GM18508 (cell line): ENCODE results near the gene PIK3C2A.
"Not testable (repeated sequence)": the region's sequence is repeated elsewhere in the genome, so short reads cannot be mapped to it uniquely, and the experiment has no call there.

Experiments
- ATAC-seq: cut with Tn5 transposase; IDR thresholded peaks from one replicate; pipeline ENCODE4 v1.9.1; 2021; ENCODE audit warnings: moderate number of reproducible peaks; ENCODE audit not compliant: insufficient read depth, unreplicated experiment

Gene PIK3C2A

GRCh38 chr11:17207317-17208256 lies at the start of gene PIK3C2A:
PIK3C2A (minus strand) TSS chr11:17207986; CDS start chr11:17169741, 38,245 bp downstream.
- ATAC-seq = peak; percentile 76

- no peak for ATAC-seq
Measured at GRCh38 chr11:17257196-17257595, 49.4 kb upstream of the PIK3C2A start.

GRCh38 chr11:17256512-17256911 lies 48.7 kb upstream of the PIK3C2A start:
- ATAC-seq = no peak

- no peak for ATAC-seq
Measured at GRCh38 chr11:17252704-17253103, 44.9 kb upstream of the PIK3C2A start.

- ATAC-seq = no peak
Measured at GRCh38 chr11:17250561-17251350, 43.0 kb upstream of the PIK3C2A start.

- ATAC-seq = peak; percentile 97
Measured at GRCh38 chr11:17244046-17244445, 36.3 kb upstream of the PIK3C2A start.

- not testable (repeated sequence) for ATAC-seq
Measured at GRCh38 chr11:17242954-17243353, 35.2 kb upstream of the PIK3C2A start.

- no peak for ATAC-seq
Measured at GRCh38 chr11:17240780-17241179, 33.0 kb upstream of the PIK3C2A start.

- not testable (repeated sequence) for ATAC-seq
Measured at GRCh38 chr11:17239927-17240326, 32.1 kb upstream of the PIK3C2A start.

GRCh38 chr11:17238377-17238776 lies 30.6 kb upstream of the PIK3C2A start:
- no peak for ATAC-seq

- ATAC-seq = no peak
Measured at GRCh38 chr11:17233101-17233500, 25.3 kb upstream of the PIK3C2A start.

GRCh38 chr11:17230867-17231851 lies 23.4 kb upstream of the PIK3C2A start:
- peak; percentile 96 for ATAC-seq

- no peak for ATAC-seq
Measured at GRCh38 chr11:17229481-17230152, 21.8 kb upstream of the PIK3C2A start.

- not testable (repeated sequence) for ATAC-seq
Measured at GRCh38 chr11:17228186-17228925, 20.6 kb upstream of the PIK3C2A start.

GRCh38 chr11:17224727-17225126 lies 16.9 kb upstream of the PIK3C2A start:
- no peak for ATAC-seq

- no peak for ATAC-seq
Measured at GRCh38 chr11:17221968-17222367, 14.2 kb upstream of the PIK3C2A start.

- no peak for ATAC-seq
Measured at GRCh38 chr11:17219016-17219415, 11.2 kb upstream of the PIK3C2A start.

GRCh38 chr11:17218403-17218802 lies 10.6 kb upstream of the PIK3C2A start:
- ATAC-seq = no peak

- ATAC-seq = no peak
Measured at GRCh38 chr11:17217401-17217800, 9.6 kb upstream of the PIK3C2A start.
